Skin epidermis (tissue), 12 donors: Measurements from ENCODE around the gene GJA9.

Experiments used
- H3K27ac ChIP-seq, 21 experiments: fragments of 200-600 bp; sonication (generic) in 11 of 21; one replicate each; pipeline ENCODE4 v1.5.0; 2020; ENCODE audit warnings: mild to moderate bottlenecking in 3 of 21, inconsistent platforms in 2 of 21, moderate library complexity in 2 of 21
- H3K4me3 ChIP-seq, 7 experiments: fragments of 200-600 bp; sonication (generic) in 2 of 7; one replicate each; pipeline ENCODE4 v1.5.0; 2020; ENCODE audit warnings: inconsistent platforms in 2 of 7, mild to moderate bottlenecking in 2 of 7, moderate library complexity in 1 of 7

Gene GJA9

DNA sequence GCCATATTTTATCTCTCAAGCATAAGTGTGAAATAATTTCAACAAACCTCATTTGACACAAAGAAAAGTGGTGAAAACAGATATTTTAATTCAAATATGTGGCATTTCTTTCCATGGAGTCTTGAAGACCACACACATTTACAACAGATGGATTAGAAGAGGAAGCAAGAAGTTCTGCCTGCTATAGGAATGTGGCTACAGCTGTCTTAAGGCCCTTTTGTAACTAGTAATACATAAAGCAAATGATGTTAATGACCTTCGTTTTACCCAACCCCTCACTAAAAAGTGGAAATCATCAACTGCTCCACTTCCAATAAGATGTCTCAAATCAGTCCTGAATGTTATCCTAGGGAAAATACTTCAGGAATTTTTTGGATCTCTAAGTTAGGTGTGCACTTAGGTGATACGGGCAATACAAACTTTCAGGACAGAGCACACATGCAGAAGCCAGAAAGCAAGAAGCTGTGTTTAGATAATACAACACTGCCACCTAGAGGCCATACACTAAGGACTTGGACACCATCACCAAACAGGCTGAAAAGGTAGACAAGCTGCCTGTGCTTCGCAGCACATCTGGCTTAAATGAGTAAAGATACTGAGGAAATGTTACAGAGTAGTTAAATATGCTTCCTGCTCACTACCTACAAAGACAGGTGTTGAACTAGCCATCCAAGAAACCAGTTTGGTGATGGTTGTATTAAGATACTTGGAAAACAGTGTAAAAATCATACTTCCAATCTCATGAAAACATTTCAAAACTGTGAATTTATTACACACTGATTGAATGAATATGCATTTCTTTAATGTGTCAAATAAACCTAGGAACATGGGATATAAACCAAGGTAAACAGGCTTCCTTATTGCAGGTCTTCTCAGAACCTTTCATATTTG, 46.2 kb downstream of the GJA9 start:
- Histone ChIP-seq H3K27ac (no peak overlapping the region), H3K4me3 (no peak overlapping the region)

- no peak overlapping the region for H3K27ac ChIP-seq
Observed at GRCh38 chr1:38834221-38834782, 47.1 kb downstream of the GJA9 start.

DNA sequence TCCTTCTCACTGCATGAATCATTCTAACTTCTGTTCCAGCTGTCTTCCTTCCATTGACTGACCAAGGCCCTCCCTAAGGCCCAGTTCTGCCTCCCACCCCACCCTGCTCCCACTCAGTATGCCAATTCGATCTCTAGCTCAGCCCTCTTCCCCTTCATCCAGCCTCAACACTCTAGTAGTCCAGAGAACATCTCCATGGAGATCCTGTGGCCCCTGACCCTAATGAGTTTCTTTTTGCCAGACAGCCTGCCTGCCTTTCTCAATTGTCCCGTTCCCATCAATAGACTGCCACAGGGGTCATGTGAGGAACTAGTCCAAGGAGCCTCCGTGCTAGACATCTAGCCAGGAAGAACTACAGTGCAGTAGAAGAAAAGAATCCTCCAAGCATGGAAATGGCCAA, 48.2 kb downstream of the GJA9 start:
- H3K4me3 ChIP-seq: no peak overlapping the region
- H3K27ac ChIP-seq: no peak overlapping the region

More at GRCh38 chr1:38834221-38834782, 47.1 kb downstream of the GJA9 start:
- H3K4me3 ChIP-seq: no peak overlapping the region

DNA sequence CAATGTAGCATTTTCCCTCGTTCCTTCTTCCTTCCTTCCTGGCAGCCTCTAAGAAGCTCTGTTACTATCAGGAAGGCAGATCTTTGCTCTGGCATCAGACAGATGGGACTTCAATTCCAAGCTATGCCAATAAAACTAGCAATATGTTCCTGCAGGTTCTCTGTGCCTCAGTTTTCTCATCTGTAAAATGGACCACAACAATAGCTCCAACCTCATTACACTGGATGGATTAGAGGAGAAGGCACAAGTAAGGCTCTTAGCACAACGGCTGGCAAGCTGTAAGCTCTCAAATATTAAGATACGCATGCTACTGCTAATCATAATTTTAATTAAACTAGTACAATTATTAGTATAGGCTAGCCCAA, 49.0 kb downstream of the GJA9 start:
- no peak overlapping the region for H3K4me3 ChIP-seq
- H3K27ac ChIP-seq: no peak overlapping the region

GRCh38 chr1:38831731-38832369, 49.5 kb downstream of the GJA9 start:
- Histone ChIP-seq H3K27ac (no peak overlapping the region), H3K4me3 (no peak overlapping the region)

DNA sequence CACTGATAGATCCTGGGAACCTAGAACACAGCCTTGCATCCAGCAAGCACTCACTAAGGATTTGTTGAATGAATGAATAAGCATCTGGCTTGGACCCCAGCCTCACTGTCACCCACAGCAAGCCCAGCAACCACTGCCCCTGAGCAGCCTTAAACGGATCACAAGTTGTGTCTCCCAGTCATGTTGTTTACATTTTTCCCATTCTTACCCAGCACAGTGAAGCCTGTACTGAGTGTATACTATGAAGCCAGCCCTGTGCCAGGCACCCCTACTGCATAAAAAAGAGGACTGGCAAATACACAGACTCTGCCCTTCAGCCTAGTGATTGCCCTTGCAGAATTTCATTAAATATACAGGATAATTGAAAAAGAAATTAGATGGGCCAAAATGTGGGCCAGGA, 52.0 kb downstream of the GJA9 start:
- no peak overlapping the region for H3K4me3 ChIP-seq
- no peak overlapping the region for H3K27ac ChIP-seq

DNA sequence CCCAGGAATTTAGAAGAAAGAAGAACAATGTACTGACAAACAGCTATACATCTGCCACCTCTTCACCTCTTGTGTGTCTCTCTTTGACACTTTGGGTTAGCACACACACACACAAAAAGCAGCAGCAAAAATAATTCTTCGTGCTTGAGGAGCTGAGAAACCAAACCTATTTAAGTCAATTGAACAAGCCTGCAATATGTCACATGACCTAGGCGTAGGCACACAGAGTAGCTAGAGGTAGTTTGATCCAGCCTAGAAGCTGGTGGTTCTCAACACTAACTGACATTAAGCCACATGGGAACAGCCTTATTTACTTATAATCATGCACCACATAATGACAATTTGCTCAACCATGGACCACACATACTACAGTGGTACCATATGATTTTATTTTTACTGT, 54.1 kb downstream of the GJA9 start:
- Histone ChIP-seq H3K4me3 (no peak overlapping the region), H3K27ac (no peak overlapping the region)

GRCh38 chr1:38826886-38827285, 54.5 kb downstream of the GJA9 start:
- Histone ChIP-seq H3K4me3 (no peak overlapping the region), H3K27ac (no peak overlapping the region)

DNA sequence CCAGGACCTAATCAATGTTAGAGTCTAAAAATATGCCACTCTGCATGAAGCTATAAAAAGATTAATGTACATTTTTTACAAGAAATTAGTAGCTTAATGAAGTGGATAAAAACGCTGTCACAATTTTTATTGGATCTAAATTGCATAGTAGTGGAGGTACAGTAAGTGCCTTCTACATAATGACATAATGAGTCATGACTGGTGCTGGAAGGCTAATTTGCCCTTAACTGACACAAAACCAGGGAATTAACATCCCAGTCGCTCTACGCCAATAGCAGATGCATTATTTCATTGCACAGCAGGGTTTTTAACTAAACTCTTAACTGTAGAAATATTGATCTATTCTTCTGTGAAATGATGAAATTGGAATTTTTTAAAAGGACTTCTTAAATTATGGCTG, 55.1 kb downstream of the GJA9 start:
- no peak overlapping the region for H3K27ac ChIP-seq
- H3K4me3 ChIP-seq: no peak overlapping the region
